IPS DF 19.7 (cell line): ENCODE measurements around the gene CACNA1G.

Source experiments
- DNase-seq: peaks from one replicate; pipeline ENCODE4 v3.0.0-alpha.2; 2013; ENCODE audit warnings: low read depth, low spot score

The CACNA1G gene

GRCh38 chr17:50560185-50560824 is at the start of gene CACNA1G:
CACNA1G (plus strand) TSS chr17:50560715; CDS start chr17:50561460, 745 bp downstream.
- DNase-seq = peak; percentile 93

GRCh38 chr17:50511058-50511457 is 49.5 kb upstream of the CACNA1G start:
- DNase-seq = no peak

- DNase-seq = no peak
Measured at GRCh38 chr17:50513495-50513894, 47.0 kb upstream of the CACNA1G start.

- no peak for DNase-seq
Measured at GRCh38 chr17:50514388-50514787, 46.1 kb upstream of the CACNA1G start.

GRCh38 chr17:50514936-50515702 is 45.4 kb upstream of the CACNA1G start:
- DNase-seq = no peak

GRCh38 chr17:50517011-50517410 is 43.5 kb upstream of the CACNA1G start:
- no peak for DNase-seq

GRCh38 chr17:50517504-50518383 is 42.8 kb upstream of the CACNA1G start:
- DNase-seq = no peak

- no peak for DNase-seq
Measured at GRCh38 chr17:50518384-50519023, 42.0 kb upstream of the CACNA1G start.

GRCh38 chr17:50519141-50519834 is 41.2 kb upstream of the CACNA1G start:
- DNase-seq = no peak

GRCh38 chr17:50520483-50520882 is 40.0 kb upstream of the CACNA1G start:
- DNase-seq = no peak

GRCh38 chr17:50521514-50521913 is 39.0 kb upstream of the CACNA1G start:
- DNase-seq = no peak

- no peak for DNase-seq
Measured at GRCh38 chr17:50522766-50523165, 37.7 kb upstream of the CACNA1G start.

GRCh38 chr17:50523208-50523607 is 37.3 kb upstream of the CACNA1G start:
- no peak for DNase-seq

GRCh38 chr17:50524838-50525237 is 35.7 kb upstream of the CACNA1G start:
- DNase-seq = no peak

- DNase-seq = no peak
Measured at GRCh38 chr17:50527155-50527762, 33.3 kb upstream of the CACNA1G start.

GRCh38 chr17:50527949-50528474 is 32.5 kb upstream of the CACNA1G start:
- no peak for DNase-seq

GRCh38 chr17:50529849-50530248 is 30.7 kb upstream of the CACNA1G start:
- no peak for DNase-seq

- DNase-seq = no peak
Measured at GRCh38 chr17:50531428-50532025, 29.0 kb upstream of the CACNA1G start.

GRCh38 chr17:50532452-50533024 is 28.0 kb upstream of the CACNA1G start, which contains the start of gene EPN3:
EPN3 (plus strand) TSS chr17:50532735; CDS start chr17:50536557, 3,822 bp downstream.
- DNase-seq = no peak

GRCh38 chr17:50533185-50533584 is 27.3 kb upstream of the CACNA1G start:
- no peak for DNase-seq
